SK-N-SH (cell line): ENCODE results near the gene THEM4. TPM values are rescaled to one million over a fixed set of nuclear protein-coding genes. Genes with fewer than 3 reads are reported as not detected.

Source experiments
- CTCF ChIA-PET: fragments of 300-600, 350-600 bp; formaldehyde crosslinking; extraction: SDS; loops from one replicate; lab custom pipeline; 2021; lab: Yijun Ruan, JAX
- POLR2A ChIA-PET: fragments of 350-600 bp; sonication (Branson Sonifier 250); formaldehyde crosslinking; extraction: SDS; loops from one replicate; lab custom pipeline; 2020; ENCODE audit warnings: antibody characterized with exemption, inconsistent platforms; lab: Yijun Ruan, JAX
- DNase-seq: peaks from one replicate; pipeline ENCODE4 v3.0.0; 2012
- H2AFZ ChIP-seq: fragments of 200-600 bp; sonication (generic); 2 replicates; pipeline ENCODE4 v1.8.1; 2016; ENCODE audit warnings: antibody characterized with exemption, mild to moderate bottlenecking, low read depth
- H3F3A ChIP-seq: fragments of 200-600 bp; sonication (generic); replicated peaks from 2 replicates; pipeline ENCODE3; 2016; ENCODE audit warnings: antibody characterized with exemption, mild to moderate bottlenecking; ENCODE audit not compliant: insufficient read depth
- H3K27ac ChIP-seq, 2 experiments: fragments of 200-500 bp in 1 of 2; fragments of 200-600 bp in 1 of 2; sonication (Bioruptor generic) in 1 of 2; sonication (generic), shearing (Covaris generic) in 1 of 2; 2 replicates each; pipeline versions ENCODE4 v1.5.1 to v1.6.1; 2014 to 2016; ENCODE audit warnings: low read depth in 2 of 2, inconsistent platforms in 1 of 2, low read length in 1 of 2, mild to moderate bottlenecking in 1 of 2, mixed read lengths in 1 of 2
- H3K27me3 ChIP-seq: fragments of 200-600 bp; sonication (generic), shearing (Covaris generic); 2 replicates; pipeline ENCODE4 v1.6.1; 2016; ENCODE audit warnings: mixed run types; ENCODE audit not compliant: insufficient read depth
- H3K36me3 ChIP-seq, 2 experiments: fragments of 200-500 bp in 1 of 2; fragments of 200-600 bp in 1 of 2; sonication (Bioruptor generic) in 1 of 2; sonication (generic) in 1 of 2; replicated peaks in 1 of 2; 2 replicates each; pipeline versions ENCODE3 to v1.5.1; 2014 to 2016; ENCODE audit warnings: low read length in 1 of 2, mild to moderate bottlenecking in 1 of 2; ENCODE audit not compliant: insufficient read depth in 2 of 2, control insufficient read depth in 1 of 2
- H3K4me1 ChIP-seq, 2 experiments: fragments of 200-500 bp in 1 of 2; fragments of 200-600 bp in 1 of 2; sonication (Bioruptor generic) in 1 of 2; sonication (generic), shearing (Covaris generic) in 1 of 2; 2 replicates each; pipeline versions ENCODE4 v1.5.1 to v1.6.1; 2014 to 2016; ENCODE audit warnings: low read depth in 1 of 2, low read length in 1 of 2, mixed run types in 1 of 2; ENCODE audit not compliant: insufficient read depth in 2 of 2, control insufficient read depth in 1 of 2
- H3K4me2 ChIP-seq: fragments of 200-600 bp; sonication (generic), shearing (Covaris generic); 2 replicates; pipeline ENCODE4 v1.6.1; 2017; ENCODE audit warnings: mixed run types
- H3K4me3 ChIP-seq, 2 experiments: fragments of 200-500 bp in 1 of 2; fragments of 200-600 bp in 1 of 2; sonication (Bioruptor generic) in 1 of 2; sonication (generic), shearing (Covaris generic) in 1 of 2; 2 replicates each; pipeline versions ENCODE4 v1.5.1 to v1.8.1; 2014 to 2016; ENCODE audit warnings: low read depth in 2 of 2, inconsistent platforms in 1 of 2, low read length in 1 of 2, mild to moderate bottlenecking in 1 of 2, mixed read lengths in 1 of 2, moderate library complexity in 1 of 2
- H3K79me2 ChIP-seq: fragments of 200-600 bp; sonication (generic); 2 replicates; pipeline ENCODE4 v1.8.1; 2017; ENCODE audit warnings: mild to moderate bottlenecking; ENCODE audit not compliant: insufficient read depth
- H3K9ac ChIP-seq: fragments of 200-600 bp; sonication (generic); 2 replicates; pipeline ENCODE4 v1.6.1; 2017; ENCODE audit warnings: mixed run types
- H3K9me2 ChIP-seq: fragments of 200-600 bp; sonication (generic); 2 replicates; pipeline ENCODE4 v1.6.1; 2017; ENCODE audit warnings: mixed run types
- H3K9me3 ChIP-seq: fragments of 200-600 bp; sonication (generic); 2 replicates; pipeline ENCODE4 v1.6.1; 2017; ENCODE audit warnings: mixed run types, mild to moderate bottlenecking, moderate library complexity
- H4K20me1 ChIP-seq: fragments of 200-600 bp; sonication (generic); 2 replicates; pipeline ENCODE4 v1.6.1; 2017; ENCODE audit warnings: mild to moderate bottlenecking, mixed run types; ENCODE audit not compliant: insufficient read depth
- CHD2 ChIP-seq: fragments of 150-350 bp; IDR thresholded peaks from 2 replicates; pipeline ENCODE4 v1.6.1; 2018; ENCODE audit warnings: low read length; ENCODE audit not compliant: partially characterized antibody
- ELF1 ChIP-seq: IDR thresholded peaks from 2 replicates; pipeline ENCODE4 v1.4.0; 2012
- EP300 ChIP-seq, 2 experiments: IDR thresholded peaks; 2 replicates each; pipeline versions ENCODE4 v1.4.0 to v1.6.1; 2012; ENCODE audit warnings: borderline replicate concordance in 1 of 2, low read depth in 1 of 2, low read length in 1 of 2
- EZH2phosphoT487 ChIP-seq: fragments of 200-600 bp; sonication (generic); IDR thresholded peaks from 2 replicates; pipeline ENCODE4 v1.6.1; 2017; ENCODE audit warnings: low read depth, mixed run types, mild to moderate bottlenecking, antibody characterized with exemption, moderate library complexity, borderline replicate concordance
- FOSL2 ChIP-seq: IDR thresholded peaks from 2 replicates; pipeline ENCODE4 v1.4.0; 2012; ENCODE audit warnings: low read depth, mild to moderate bottlenecking, moderate library complexity, borderline replicate concordance
- FOXJ3 ChIP-seq: sonication (generic); formaldehyde crosslinking; IDR thresholded peaks from 2 replicates; pipeline ENCODE4 v1.5.1; 2020; ENCODE audit warnings: mild to moderate bottlenecking, missing genetic modification reagents
- FOXM1 ChIP-seq: IDR thresholded peaks from 2 replicates; pipeline ENCODE4 v1.4.0; 2012; ENCODE audit warnings: low read depth, mild to moderate bottlenecking
- GABPA ChIP-seq: IDR thresholded peaks from 2 replicates; pipeline ENCODE4 v1.4.0; 2012; ENCODE audit warnings: low read depth, mild to moderate bottlenecking
- IRF3 ChIP-seq: fragments of 150-350 bp; IDR thresholded peaks from 2 replicates; pipeline ENCODE4 v1.6.1; 2016; ENCODE audit warnings: mild to moderate bottlenecking, low read depth, low read length
- JUND ChIP-seq: IDR thresholded peaks from 2 replicates; pipeline ENCODE4 v1.4.0; 2012
- MAX ChIP-seq: IDR thresholded peaks from 2 replicates; pipeline ENCODE4 v1.4.0; 2012; ENCODE audit warnings: low read depth
- MEF2A ChIP-seq: IDR thresholded peaks from 2 replicates; pipeline ENCODE4 v1.4.0; 2012; ENCODE audit warnings: low read depth, borderline replicate concordance
- NRF1 ChIP-seq: IDR thresholded peaks from 2 replicates; pipeline ENCODE4 v1.6.1; 2012; ENCODE audit warnings: low read depth, mild to moderate bottlenecking, low read length
- POLR2AphosphoS5 ChIP-seq: IDR thresholded peaks from 2 replicates; pipeline ENCODE4 v1.6.1; 2012; ENCODE audit warnings: low read depth, low read length
- REST ChIP-seq: IDR thresholded peaks from 2 replicates; pipeline ENCODE4 v1.6.1; 2012; ENCODE audit warnings: mild to moderate bottlenecking, low read depth, low read length, moderate library complexity
- RFX5 ChIP-seq: IDR thresholded peaks from 2 replicates; pipeline ENCODE4 v1.6.1; 2012; ENCODE audit warnings: mild to moderate bottlenecking, improper control_type of control experiment, low read length
- RXRA ChIP-seq: IDR thresholded peaks from 2 replicates; pipeline ENCODE4 v1.4.0; 2012; ENCODE audit warnings: low read depth, mild to moderate bottlenecking, borderline replicate concordance
- SIN3A ChIP-seq: IDR thresholded peaks from 2 replicates; pipeline ENCODE4 v1.6.1; 2012; ENCODE audit warnings: low read depth, mild to moderate bottlenecking, low read length, moderate library complexity, borderline replicate concordance
- SMC3 ChIP-seq: IDR thresholded peaks from 2 replicates; pipeline ENCODE4 v1.6.1; 2012; ENCODE audit warnings: low read depth, low read length, improper control_type of control experiment
- TAF1 ChIP-seq: IDR thresholded peaks from 2 replicates; pipeline ENCODE4 v1.6.1; 2012; ENCODE audit warnings: low read depth, mild to moderate bottlenecking, low read length, moderate library complexity, borderline replicate concordance
- TCF12 ChIP-seq: IDR thresholded peaks from 2 replicates; pipeline ENCODE4 v1.4.0; 2012
- YY1 ChIP-seq: IDR thresholded peaks from 2 replicates; pipeline ENCODE4 v1.4.0; 2012; ENCODE audit warnings: low read depth, mild to moderate bottlenecking
- ZBTB33 ChIP-seq: IDR thresholded peaks from 2 replicates; pipeline ENCODE4 v1.4.0; 2012; ENCODE audit warnings: low read depth, borderline replicate concordance
- WGBS: methylation state at CpG from one replicate; pipeline ENCODE4 v1.1.6; 2017; ENCODE audit warnings: low lambda C conversion rate; 5-methylcytosine and 5-hydroxymethylcytosine counted together
- polyA plus RNA-seq, 3 experiments: library from polyadenylated mRNA; depleted of rRNA; stranded (reverse); fragments of >200 nt; gene quantifications; 2 replicates each; pipeline ENCODE4 v1.2.3, GENCODE V29; 2012
- TF ChIP-seq, protein P1 (sequence below): IDR thresholded peaks from 2 replicates; pipeline ENCODE4 v1.4.0; 2012; ENCODE audit warnings: low read depth, borderline replicate concordance

Gene THEM4
- polyA plus RNA-seq, 1 of the 3 experiments (the other 2 are of a cell fraction): 10.1 TPM

DNA sequence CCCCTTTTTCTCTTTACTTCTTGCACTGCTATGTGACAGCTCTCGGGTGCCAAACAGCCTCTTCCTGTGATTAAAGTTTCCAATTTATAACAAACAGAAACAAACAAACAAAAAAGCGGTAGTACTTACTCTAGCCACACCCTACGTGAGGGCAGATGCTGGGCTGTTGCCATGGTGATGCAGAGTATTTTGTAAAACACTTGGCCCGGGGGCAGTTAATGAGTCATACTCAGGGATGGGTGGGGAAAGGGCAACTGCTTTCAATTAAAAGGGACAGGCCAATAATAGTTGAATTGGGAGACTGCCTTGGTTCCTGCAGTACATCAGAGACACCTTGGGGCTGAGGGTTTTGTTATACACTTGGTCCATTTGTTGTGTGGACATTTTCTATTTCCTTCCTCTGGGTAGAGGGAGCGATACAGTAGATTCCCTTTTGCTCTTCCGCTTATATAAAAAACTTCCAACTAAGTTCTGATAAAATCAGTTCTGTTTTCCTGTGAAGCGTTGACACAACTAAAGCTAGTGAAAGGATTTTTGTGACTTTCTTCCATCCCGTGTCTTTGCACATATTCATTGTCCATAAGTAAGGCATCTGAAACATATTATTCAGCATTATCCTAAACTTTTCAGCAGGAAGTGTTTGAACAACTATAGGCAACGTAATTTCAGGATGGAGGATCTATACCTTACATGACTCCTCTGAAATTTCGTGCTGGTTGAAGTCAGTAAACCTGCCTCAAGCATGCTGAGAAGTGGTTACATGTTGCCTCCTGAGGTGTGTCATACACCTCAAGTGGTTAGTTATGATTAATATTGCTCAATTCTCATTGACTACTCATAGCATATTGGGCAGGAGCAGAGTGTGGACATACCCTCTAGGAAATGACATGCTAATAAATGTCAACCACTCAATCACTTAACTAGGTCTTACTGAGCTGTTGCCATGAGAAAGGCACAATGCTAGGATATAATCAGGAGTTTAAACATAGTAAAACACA is 36.7 kb upstream of the THEM4 start:
- CTCF ChIA-PET: interaction anchor here (2.1 to 3.2 kb wide), 2 partner anchors 11 to 56 kb away, joined by 8 to 23 read pairs; no protein-coding TSS in a partner anchor
- 20% methylated on average over 10 of the region's 10 CpGs for WGBS
- TF ChIP-seq IRF3: no peak
- peak; percentile 39; the same call in 1 of the 2 replicates for TF ChIP-seq POLR2AphosphoS5
- TF ChIP-seq FOXJ3 (CRISPR knock-in tag): no peak
- no peak for TF ChIP-seq RXRA
- TF ChIP-seq RFX5: no peak
- peak in 1 of 2 experiments; percentile 43; a peak in 1 of 4 replicates for TF ChIP-seq EP300 (IDR thresholded peaks at IDR 0.05; ENCODE audit: borderline replicate concordance in 1 of 2, low read depth in 1 of 2, low read length in 1 of 2)
- TF ChIP-seq MAX: no peak
- no peak for TF ChIP-seq FOXM1
- TF ChIP-seq NRF1: no peak
- no peak for TF ChIP-seq YY1
- TF ChIP-seq FOSL2: peak; percentile 81; the same call in 1 of the 2 replicates
- peak; percentile 73 for TF ChIP-seq JUND
- TF ChIP-seq REST: 0 out of 2 replicates have a peak, but pooled peaks have one; percentile 14
- TF ChIP-seq MEF2A: no peak
- TF ChIP-seq EZH2phosphoT487: no peak
- TF ChIP-seq SIN3A: no peak
- TF ChIP-seq ZBTB33: no peak
- TF ChIP-seq GABPA: no peak
- no peak for TF ChIP-seq ELF1
- TF ChIP-seq, protein P1, sequence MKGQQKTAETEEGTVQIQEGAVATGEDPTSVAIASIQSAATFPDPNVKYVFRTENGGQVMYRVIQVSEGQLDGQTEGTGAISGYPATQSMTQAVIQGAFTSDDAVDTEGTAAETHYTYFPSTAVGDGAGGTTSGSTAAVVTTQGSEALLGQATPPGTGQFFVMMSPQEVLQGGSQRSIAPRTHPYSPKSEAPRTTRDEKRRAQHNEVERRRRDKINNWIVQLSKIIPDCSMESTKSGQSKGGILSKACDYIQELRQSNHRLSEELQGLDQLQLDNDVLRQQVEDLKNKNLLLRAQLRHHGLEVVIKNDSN: no peak
- TF ChIP-seq TCF12: peak; percentile 88
- no peak for TF ChIP-seq TAF1
- TF ChIP-seq CHD2: no peak
- no peak for TF ChIP-seq SMC3

More for the DNA sequence above, 36.7 kb upstream of the THEM4 start:
- H3K27me3 ChIP-seq: peaks cover 1% of the 10 kb centered on the region; the same call in 1 of the 2 replicates
- no peaks in the 10 kb centered on the region for H3K36me3 ChIP-seq
- H3K4me2 ChIP-seq: 0 out of 2 replicates have a peak overlapping the region, but pooled peaks have one; percentile 8
- no peaks in the 10 kb centered on the region for H3K79me2 ChIP-seq
- H3K4me1 ChIP-seq: peaks cover 0 to 6% of the 10 kb centered on the region in 2 experiments; a peak in 2 of 4 replicates
- POLR2A ChIA-PET: no interaction called here
- no peaks in the 10 kb centered on the region for H4K20me1 ChIP-seq
- H3K9me2 ChIP-seq: no peaks in the 10 kb centered on the region
- no peaks in the 10 kb centered on the region for H3F3A ChIP-seq
- no peak overlapping the region for H2AFZ ChIP-seq
- H3K9me3 ChIP-seq: no peaks in the 10 kb centered on the region
- H3K4me3 ChIP-seq: no peak overlapping the region
- DNase-seq: peak; percentile 40
- H3K9ac ChIP-seq: peak overlapping the region; percentile 17; the same call in 1 of the 2 replicates
- H3K27ac ChIP-seq: peak overlapping the region in 1 of 2 experiments; percentile 63; a peak in 2 of 4 replicates
